ENCODE data around the gene MEAF6. TPM values are rescaled to one million over a fixed set of nuclear protein-coding genes. Genes with fewer than 3 reads are reported as not detected.

The MEAF6 gene
- total and polyA plus RNA-seq, 12 donors = 27.8 to 59.9 (median 37.7) TPM

- Histone ChIP-seq H3K27me3 (no peaks in the 10 kb centered on the region), H3K9me3 (no peaks in the 10 kb centered on the region), H3K36me3 (peaks cover 4 to 63% (median 22%) of the 10 kb centered on the region in 9 donors), H3K27ac (peak overlapping the region in 9 of 10 donors; percentile 66 to 98 (median 94)), H3K4me3 (peak overlapping the region in 9 of 10 donors; percentile 74 to 98 (median 93)), H3K4me1 (peaks cover 20 to 82% (median 70%) of the 10 kb centered on the region in 9 donors)
- ATAC-seq (peak in 3 of 8 donors; percentile 5 to 8 (median 6)), DNase-seq (peak in 1 of 2 donors; percentile 17)
- 28 to 43% methylated on average over 10 of the region's 10 CpGs for WGBS, 2 donors
- intact Hi-C loops (cut with DNase I) = loop anchor here in 2 of 10 donors (5.0 kb wide), 2 partner anchors 120 to 215 kb away; partner anchors contain the start of genes CDCA8 (in 1 of the 2) and GNL2 (in 1 of the 2)
- TF ChIP-seq, protein P1, sequence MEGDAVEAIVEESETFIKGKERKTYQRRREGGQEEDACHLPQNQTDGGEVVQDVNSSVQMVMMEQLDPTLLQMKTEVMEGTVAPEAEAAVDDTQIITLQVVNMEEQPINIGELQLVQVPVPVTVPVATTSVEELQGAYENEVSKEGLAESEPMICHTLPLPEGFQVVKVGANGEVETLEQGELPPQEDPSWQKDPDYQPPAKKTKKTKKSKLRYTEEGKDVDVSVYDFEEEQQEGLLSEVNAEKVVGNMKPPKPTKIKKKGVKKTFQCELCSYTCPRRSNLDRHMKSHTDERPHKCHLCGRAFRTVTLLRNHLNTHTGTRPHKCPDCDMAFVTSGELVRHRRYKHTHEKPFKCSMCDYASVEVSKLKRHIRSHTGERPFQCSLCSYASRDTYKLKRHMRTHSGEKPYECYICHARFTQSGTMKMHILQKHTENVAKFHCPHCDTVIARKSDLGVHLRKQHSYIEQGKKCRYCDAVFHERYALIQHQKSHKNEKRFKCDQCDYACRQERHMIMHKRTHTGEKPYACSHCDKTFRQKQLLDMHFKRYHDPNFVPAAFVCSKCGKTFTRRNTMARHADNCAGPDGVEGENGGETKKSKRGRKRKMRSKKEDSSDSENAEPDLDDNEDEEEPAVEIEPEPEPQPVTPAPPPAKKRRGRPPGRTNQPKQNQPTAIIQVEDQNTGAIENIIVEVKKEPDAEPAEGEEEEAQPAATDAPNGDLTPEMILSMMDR (IDR thresholded peaks at IDR 0.05) = no peak
These were observed 37.2 kb downstream of the MEAF6 start for GRCh38 chr1:37477198-37477931.

GRCh38 chr1:37476460-37477197, 37.9 kb downstream of the MEAF6 start:
- Histone ChIP-seq H3K36me3 (peaks cover 4 to 55% (median 15%) of the 10 kb centered on the region in 9 donors), H3K27me3 (no peaks in the 10 kb centered on the region), H3K27ac (peak overlapping the region in 9 of 10 donors; percentile 66 to 98 (median 94)), H3K4me3 (peak overlapping the region in 9 of 10 donors; percentile 74 to 98 (median 93)), H3K4me1 (peaks cover 24 to 89% (median 78%) of the 10 kb centered on the region in 9 donors), H3K9me3 (no peaks in the 10 kb centered on the region)
- intact Hi-C loops (cut with DNase I) = loop anchor here in 2 of 10 donors (5.0 kb wide), 2 partner anchors 121 to 216 kb away; partner anchors contain the start of genes CDCA8 (in 1 of the 2) and GNL2 (in 1 of the 2)
- peak; percentile 62 to 75 for DNase-seq
- ATAC-seq = peak; percentile 20 to 61 (median 41)
- WGBS, 2 donors = 12 to 16% methylated on average over 5 of the region's 5 CpGs
- TF ChIP-seq, protein P1 (IDR thresholded peaks at IDR 0.05) = no peak

GRCh38 chr1:37476087-37476452, 38.5 kb downstream of the MEAF6 start:
- Histone ChIP-seq H3K9me3 (no peaks in the 10 kb centered on the region), H3K4me1 (peaks cover 30 to 91% (median 83%) of the 10 kb centered on the region in 9 donors), H3K27me3 (no peaks in the 10 kb centered on the region), H3K4me3 (peak overlapping the region in 9 of 10 donors; percentile 74 to 98 (median 93)), H3K36me3 (peaks cover 0 to 50% (median 10%) of the 10 kb centered on the region in 9 donors), H3K27ac (peak overlapping the region in 9 of 10 donors; percentile 66 to 98 (median 94))
- 77 to 82% methylated on average over 9 of the region's 9 CpGs for WGBS, 2 donors
- TF ChIP-seq, protein P1 (IDR thresholded peaks at IDR 0.05) = no peak
- DNase-seq (no peak), ATAC-seq (no peak)
- intact Hi-C loops (cut with DNase I) = loop anchor here in 2 of 10 donors (5.0 kb wide), 2 partner anchors 121 to 216 kb away; partner anchors contain the start of genes CDCA8 (in 1 of the 2) and GNL2 (in 1 of the 2)
